GM04504 (cell line): Measurements from ENCODE around the gene TBP.
"Not testable (repeated sequence)": the region's sequence is repeated elsewhere in the genome, so short reads cannot be mapped to it uniquely, and the experiment has no call there.

Source experiments
- DNase-seq: peaks from one replicate; pipeline ENCODE4 v3.0.0-alpha.2; 2012; ENCODE audit warnings: low read depth

Gene TBP

DNA sequence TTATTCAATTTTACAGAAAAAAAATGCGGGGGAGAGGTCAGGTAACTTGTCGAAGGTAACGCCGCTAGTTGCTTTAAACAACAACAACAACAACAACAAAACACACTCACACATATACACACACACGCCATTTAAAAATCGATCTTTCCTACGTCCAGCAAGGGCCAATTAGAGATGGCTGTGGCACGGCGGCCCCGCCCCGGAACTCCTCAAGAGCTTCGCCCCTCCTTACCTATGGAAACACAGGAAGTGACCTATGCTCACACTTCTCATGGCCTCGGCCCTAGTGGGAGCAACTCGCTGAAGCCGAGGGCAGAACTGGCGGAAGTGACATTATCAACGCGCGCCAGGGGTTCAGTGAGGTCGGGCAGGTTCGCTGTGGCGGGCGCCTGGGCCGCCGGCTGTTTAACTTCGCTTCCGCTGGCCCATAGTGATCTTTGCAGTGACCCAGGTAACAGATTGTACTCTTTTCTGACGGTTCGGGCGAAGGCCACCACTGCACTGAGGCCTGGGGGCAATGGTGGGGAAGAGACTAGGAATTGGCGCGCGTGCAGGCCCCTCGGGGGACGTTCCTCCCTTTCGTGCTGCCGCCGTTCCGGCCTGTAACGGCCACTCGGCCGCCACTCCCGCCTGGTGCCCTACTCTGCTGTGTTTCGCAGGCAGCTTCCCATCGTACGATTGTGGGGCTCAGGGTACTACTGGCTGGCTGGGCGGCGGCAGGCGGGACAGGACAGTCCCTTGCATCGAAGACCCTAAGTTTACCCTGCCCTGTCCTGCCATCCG lies at the start of gene TBP:
Gene TBP (plus strand): TSS at position 357 of the 783 bp plus-strand sequence. CDS start 2,661 bp downstream, outside the sequence.
- peak; percentile 98 for DNase-seq

DNA sequence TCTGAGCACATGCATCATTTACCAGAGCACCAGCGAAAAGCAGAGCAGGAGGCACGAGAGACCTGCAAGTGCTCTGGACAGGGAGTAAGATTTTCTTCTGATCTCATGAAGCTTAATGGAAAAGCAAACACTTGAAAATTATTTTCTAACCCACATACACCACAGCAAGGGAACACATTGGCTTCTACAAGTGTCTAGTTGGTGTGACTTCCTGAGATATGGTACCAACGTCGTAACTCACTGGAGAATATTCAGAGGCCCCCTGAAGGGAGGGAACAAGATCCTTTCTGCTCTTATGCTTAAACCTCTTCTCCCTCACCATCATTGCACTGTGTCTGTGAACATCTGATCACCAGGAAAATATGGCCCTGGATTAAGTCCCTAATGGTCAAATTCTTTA lies 49.7 kb upstream of the TBP start:
- DNase-seq = no peak

DNA sequence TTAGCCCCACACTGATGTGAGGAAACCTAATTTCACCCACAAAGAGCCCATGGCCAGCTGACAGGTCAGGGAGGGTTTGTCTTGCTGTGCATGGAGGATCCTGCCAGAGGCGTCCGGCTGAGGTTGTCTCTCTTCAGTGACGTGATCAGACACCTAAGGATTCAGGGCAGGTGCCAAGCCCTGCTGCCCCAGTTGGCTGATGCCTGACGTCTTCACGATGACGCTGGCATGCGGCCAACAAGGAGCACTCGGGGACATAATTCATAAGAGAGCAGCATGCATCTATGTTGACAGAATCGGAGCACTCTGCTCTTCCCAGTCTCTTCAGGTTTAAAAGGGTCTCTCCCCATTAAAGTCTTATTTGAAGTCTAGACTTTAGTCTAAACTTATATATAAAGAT lies 48.9 kb upstream of the TBP start:
- DNase-seq = no peak

DNA sequence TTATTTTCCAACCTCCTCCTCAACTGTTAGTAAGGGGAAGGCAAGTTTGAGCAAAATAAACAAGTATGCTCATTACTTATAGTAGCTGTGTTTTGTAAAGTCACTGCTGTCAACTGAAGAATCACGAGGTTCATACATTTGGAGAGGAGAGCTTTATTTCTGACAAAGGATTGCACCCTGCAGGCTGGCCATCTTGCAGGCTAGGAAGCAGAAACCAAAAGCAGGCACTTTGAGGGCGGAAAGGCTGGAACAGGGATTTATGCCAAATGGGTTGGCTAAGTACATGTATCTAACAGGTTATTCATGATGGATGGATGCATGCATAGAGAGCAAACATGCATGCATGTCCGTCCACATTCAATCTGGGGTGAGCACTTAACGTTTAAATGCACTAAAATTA lies 47.7 kb upstream of the TBP start:
- no peak for DNase-seq

DNA sequence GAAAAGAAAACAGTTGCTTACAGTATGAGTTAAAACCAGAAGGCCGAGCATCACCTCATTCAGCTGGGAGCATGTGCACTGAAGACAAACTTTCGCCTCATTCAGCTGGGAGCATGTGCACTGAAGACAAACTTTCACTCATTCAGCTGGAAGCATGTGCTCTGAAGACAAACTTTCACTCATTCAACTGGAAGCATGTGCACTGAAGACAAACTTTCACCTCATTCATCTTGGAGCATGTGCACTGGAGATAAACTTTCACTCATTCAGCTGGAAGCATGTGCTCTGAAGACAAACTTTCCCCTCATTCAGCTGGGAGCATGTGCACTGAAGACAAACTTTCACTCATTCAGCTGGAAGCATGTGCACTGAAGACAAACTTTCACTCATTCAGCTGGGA lies 46.4 kb upstream of the TBP start:
- not testable (repeated sequence) for DNase-seq

DNA sequence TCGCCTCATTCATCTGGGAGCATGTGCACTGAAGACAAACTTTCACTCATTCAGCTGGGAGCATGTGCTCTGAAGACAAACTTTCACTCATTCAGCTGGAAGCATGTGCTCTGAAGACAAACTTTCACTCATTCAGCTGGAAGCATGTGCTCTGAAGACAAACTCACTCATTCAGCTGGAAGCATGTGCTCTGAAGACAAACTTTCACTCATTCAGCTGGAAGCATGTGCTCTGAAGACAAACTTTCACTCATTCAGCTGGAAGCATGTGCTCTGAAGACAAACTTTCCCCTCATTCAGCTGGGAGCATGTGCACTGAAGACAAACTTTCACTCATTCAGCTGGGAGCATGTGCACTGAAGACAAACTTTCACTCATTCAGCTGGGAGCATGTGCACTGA lies 45.9 kb upstream of the TBP start:
- DNase-seq = not testable (repeated sequence)

DNA sequence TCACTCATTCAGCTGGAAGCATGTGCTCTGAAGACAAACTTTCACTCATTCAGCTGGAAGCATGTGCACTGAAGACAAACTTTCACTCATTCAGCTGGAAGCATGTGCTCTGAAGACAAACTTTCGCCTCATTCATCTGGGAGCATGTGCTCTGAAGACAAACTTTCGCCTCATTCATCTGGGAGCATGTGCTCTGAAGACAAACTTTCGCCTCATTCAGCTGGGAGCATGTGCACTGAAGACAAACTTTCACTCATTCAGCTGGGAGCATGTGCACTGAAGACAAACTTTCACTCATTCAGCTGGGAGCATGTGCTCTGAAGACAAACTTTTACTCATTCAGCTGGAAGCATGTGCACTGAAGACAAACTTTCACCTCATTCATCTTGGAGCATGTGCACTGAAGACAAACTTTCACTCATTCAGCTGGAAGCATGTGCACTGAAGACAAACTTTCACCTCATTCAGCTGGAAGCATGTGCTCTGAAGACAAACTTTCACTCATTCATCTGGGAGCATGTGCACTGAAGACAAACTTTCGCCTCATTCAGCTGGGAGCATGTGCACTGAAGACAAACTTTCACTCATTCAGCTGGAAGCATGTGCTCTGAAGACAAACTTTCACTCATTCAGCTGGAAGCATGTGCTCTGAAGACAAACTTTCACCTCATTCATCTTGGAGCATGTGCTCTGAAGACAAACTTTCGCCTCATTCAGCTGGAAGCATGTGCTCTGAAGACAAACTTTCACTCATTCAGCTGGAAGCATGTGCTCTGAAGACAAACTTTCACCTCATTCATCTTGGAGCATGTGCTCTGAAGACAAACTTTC lies 45.1 kb upstream of the TBP start:
- DNase-seq = not testable (repeated sequence)

DNA sequence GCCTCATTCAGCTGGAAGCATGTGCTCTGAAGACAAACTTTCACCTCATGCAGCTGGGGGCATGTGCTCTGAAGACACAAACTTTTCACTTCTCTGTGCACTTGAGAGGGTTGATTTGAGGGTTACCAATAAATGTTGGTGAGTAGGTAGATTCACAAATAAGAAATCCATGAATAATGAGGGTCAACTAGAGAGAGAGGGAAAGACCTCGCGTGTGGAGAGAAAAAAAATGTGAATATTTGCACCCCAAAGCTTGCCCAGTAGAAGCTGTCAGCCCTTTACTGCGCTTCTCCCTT lies 44.5 kb upstream of the TBP start:
- no peak for DNase-seq

DNA sequence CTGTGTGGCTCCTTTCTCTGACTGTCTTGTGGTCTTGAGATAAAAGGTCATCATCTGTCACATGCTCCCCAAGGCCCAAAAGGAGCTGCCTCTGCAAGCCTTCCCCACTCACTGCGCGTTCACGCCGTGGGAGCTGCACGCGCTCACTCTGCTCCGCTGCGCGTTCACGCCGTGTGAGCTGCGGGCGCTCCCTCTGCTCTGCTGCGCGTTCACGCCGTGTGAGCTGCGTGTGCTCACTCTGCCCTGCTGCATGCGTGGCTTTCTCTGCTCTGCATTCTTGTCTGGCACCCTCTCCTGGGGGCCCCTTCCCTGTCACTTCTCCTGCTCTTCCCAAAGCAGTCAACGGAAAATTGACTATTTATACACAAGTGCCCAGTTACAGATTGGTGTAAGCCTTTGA lies 43.5 kb upstream of the TBP start:
- no peak for DNase-seq

DNA sequence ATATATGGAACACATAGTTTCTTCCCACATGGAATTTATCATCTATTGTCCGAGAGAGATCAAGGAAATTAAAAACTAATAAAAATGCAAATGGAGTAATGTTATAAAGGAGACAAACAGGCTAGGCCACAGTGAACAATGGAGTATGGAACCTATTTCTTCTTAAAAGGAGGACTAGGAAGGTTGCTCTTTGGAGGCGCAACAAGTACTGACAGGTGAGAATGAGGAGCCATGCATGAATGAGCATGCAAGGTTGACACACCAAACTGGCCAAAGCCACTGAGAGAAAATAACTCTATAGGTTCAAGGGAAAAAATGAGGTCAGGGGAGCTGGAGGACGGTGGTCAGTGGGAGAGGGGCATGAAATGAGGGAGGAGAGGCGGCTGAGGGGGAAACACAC lies 41.9 kb upstream of the TBP start:
- no peak for DNase-seq

DNA sequence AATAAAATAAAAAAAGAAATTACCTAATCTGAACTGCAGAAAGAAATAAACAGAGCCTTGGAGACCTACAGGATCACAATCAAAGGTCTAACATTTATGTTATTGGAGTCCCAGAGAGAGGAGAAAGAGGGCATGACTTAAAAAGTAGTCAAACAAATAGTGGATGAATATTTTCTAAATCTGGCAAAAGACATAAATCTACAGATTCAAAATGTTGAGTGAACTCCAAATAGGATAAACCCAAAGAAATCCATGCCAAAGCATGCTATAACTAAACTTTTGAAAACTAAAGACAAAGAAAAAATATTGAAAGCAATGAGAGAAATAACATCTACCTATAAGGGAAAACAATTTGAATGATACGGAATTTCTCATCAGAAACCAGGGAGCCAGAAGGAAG lies 39.3 kb upstream of the TBP start:
- no peak for DNase-seq

DNA sequence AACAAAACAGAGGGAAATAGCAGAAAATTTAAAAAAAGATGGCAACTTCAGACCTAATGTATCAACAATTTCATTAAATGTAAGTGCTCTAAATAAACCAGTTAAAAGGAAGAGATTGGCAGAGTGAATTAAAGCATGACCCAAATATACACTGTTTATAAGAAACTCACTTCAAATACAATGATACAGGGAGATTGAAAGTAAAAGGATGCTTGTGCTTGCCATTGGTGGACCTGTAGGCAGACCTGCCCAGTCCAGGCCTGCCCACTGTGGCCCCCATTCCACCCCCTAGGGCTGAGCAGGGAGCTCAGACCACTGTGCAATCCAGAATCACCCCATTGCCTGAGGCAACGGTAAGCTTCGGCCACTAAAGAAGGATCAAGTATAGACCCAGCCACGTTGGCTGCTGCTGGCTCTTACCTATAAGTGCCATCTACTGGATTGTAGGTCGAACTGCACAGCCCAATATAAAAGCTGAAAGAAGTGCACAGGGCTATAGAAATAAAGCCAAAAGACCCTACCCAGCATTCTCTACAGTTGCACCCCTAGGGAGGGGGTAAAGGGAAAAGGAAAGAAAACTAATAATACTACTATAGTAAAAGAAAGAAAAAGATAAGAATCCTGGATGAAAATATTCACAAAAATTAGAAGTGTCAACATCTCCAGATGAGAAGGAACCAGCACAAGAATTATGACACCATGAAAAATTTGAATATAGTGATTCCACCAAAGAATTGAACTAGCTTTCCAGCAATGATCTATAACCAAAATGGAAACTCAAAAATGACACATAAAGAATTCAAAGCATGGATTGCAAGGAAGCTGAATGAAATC lies 37.2 kb upstream of the TBP start:
- DNase-seq = peak; percentile 28

DNA sequence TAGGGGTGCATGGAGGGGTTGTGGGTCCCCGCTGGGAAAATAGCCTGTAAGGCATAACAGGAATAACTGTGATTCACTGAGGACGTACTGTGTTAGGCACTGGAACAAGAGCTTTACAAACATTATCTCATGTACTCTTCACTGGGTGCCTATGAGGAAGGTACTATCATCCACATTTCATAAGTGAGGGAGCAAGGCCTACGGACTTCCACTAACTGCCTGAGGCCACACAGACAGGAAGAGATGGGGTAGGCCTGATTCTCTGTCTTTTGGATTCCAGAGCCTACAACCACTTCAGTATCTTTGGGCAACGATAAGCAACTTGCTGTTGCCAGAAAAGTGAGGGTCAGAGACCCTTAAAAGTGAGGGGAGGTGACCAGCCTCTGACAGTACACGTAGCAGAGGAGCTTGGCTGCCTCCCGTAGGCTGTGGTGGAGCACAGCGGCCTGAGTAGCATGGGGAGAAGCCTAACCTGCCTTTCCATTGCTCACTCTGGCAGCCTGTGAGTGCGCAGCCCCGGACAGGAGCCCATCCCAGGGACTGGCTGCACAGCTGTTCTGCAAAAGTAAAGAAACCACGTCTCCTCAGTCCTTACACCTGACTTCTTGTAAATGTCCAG lies 31.5 kb upstream of the TBP start:
- DNase-seq = no peak

DNA sequence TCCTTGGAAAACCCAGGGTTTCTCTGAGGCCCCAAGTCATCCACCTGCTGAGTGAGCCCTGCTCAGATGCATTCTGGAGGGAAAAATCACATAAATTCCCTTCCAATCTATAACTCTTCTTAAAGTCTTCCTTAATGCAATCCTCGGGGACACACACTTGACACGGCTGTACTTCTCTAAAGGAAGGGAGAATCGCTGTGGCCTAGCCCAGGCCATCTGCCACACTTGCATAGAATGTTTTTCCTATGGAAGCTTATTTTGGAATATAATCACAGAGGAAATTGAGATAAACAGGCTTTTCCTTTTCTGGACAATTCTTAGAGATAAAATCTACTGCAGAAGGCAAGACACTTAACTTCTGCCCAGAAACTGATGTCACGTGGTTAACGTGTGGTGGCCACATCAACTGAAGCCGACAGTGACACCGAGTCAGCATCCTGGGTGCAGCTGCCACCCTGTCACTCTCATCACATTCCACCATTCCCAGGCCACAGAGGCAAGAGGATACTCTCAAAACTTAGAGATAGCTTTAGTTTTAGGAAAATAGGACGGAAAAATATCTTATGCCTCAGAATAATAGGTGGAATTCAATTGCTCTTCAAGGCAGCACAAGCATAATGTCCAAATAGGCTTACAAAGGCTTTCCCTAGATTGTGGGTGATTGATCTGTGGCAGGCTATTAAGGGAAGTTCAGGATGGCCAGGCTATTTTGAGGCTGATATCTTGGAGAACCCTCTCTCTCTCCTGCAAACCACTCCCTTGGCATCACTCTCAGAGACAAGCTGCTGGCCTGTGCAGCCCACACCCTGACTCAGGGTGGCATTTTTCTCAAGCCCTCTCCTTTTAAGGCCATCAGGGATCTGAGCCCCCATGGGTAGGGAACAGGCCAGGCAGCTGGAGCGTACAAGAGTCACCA lies 30.7 kb upstream of the TBP start:
- DNase-seq = no peak

DNA sequence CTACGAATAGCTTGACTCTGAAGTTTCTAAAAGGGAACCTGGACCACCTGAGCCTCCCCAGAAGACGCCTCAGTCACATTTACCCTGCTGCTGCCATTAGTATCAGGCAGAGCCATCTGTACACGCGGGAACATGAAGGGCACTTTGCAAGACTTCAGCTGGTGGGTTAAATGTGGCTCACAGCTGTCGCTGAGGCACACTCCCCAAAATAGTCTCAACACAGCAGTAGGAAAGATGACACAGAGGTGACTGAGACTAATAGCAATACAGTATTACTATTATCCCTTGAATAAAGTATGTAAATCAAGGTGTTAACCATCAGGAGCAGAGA lies 30.0 kb upstream of the TBP start:
- no peak for DNase-seq

DNA sequence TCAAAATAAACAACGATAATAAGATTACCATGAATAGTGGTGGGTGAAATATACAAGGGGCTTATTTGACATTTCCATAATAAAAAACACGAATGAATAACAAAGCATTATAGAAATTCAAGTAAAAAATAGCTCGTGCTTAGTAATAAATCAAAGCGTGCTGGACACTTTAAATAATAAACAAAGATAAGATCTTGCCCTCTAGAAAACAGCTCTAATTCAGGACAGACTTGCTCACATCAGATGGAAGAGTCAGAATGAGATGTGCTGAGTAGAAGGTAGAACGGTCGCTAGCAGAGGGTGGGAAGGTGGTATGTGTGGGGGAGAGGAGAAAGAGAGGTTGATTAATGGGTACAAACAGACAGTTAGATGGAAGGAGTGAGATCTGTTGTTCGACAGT lies 28.4 kb upstream of the TBP start:
- DNase-seq = no peak

DNA sequence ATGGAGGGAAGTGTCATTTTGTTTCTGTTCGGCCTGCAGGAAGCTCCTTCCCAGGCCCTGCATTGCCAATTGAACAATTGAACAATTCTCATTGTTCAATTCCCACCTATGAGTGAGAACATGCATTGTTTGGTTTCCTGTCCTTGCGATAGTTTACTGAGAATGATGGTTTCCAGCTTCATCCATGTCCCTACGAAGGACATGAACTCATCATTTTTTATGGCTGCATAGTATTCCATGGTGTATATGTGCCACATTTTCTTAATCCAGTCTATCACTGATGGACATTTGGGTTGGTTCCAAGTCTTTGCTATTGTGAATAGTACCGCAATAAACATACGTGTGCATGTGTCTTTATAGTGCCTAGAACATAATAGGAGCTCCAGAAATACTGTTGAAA lies 26.2 kb upstream of the TBP start:
- not testable (repeated sequence) for DNase-seq

DNA sequence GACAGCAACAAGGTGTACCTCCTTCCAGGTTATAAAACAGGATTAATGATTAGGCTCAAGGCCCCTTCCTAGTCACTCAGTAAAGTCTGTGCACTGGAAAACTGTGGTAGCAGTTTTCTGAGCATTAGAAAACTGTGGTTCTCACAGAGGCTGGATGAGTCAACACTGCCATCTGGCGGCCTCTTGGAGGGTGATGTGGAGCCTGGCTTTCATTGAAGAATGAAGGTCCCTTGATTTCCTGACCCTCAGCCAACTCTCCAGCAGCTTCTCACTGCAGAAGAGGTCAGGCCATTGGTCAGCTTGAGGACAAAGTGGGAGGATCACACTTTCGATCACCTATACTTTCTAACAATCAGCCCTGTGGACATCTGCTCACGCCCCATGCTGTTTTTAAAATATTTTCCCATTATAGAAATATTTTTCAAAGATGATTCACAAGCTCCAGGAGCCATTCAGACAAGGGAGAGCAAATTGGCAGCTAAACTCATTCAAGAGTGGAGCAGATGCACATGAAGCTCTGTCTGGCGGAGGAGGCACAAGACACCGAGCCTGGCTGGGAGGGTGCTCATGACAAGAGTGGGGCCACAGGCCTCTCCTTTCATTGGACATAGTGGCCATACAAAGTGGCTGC lies 24.2 kb upstream of the TBP start:
- DNase-seq = peak; percentile 62

DNA sequence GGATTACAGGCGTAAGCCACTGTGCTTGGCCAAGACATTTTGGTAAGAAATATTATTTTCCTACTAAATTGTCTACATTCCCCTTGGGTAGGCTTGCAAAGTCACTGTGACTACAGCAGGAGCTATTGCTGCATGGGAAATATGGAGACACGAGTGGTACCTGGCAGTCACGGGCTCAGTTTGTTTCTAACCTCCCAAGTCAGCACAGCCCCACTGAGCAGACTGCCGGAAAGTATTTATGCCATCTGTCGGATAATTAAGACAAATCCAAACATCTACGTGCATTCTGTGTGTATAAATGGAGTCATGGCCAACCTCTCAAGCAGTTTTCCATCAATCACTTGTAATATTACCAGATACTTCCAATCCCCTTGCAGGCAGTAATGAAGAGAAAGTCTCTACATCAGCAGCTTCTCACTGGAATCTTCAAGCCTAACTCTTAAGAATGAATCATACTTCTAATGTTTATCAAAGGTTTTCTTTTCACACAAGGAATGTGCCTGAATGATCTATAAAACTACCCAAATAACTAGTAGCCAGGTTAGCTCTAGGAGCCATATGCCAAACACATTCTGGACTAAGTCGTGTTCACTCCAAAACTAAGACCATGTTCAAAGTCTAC lies 21.2 kb upstream of the TBP start:
- DNase-seq = no peak

DNA sequence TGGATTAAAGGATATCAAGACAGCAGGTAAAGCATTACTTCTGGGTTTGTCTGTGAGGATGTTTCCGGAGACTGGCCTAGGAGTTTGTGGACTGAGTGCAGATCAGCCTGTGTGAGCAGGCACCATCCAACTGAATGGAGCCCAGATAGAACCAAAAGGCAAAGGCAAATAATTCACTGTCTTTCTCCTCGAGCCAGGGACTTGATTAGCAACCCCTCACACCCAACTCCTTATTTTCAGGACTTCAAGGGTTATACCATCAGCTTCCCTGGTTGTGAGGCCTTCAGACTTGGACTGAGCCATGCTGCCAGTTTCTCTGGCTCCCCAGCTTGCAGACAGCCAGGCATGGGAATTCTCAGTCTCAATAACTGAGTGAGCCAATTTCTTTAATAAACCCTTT lies 20.4 kb upstream of the TBP start:
- DNase-seq = no peak
